Measurements from ENCODE around the gene DNASE2B. TPM values are rescaled to one million over a fixed set of nuclear protein-coding genes. Genes with fewer than 3 reads are reported as not detected.

DNASE2B gene
- total RNA-seq, 1 donor from 2014 or later, result not detected

Other genes with a start within 250 kb of the DNASE2B start
- gene SAMD13, start 96.8 kb upstream of the DNASE2B start, total RNA-seq, result 0.34 and 0.60 TPM in 2 replicates
- gene RPF1, start 80.8 kb downstream of the DNASE2B start, total RNA-seq, result 65.2 and 65.5 TPM in 2 replicates
- gene SPATA1, start 107.9 kb downstream of the DNASE2B start, total RNA-seq, result 1.2 and 1.3 TPM in 2 replicates
- gene GNG5, start 108.1 kb downstream of the DNASE2B start, total RNA-seq, result 107 and 110 TPM in 2 replicates
- 14.2 and 14.5 TPM in 2 replicates for gene CTBS, start 176.0 kb downstream of the DNASE2B start, total RNA-seq

All from activated T-helper 1 cell treated with anti-CD3 and anti-CD28 coated beads, Interleukin-12 subunit alpha, Interleukin-12 subunit beta, Interleukin-2, Interleukin-4 antibody, amounts not matched to agents 30 ng/mL and 10 ng/mL and 1 ng/mL, durations not matched to agents 14 hours and 24 hours and 36 hours (primary cell).